Activated CD8-positive, alpha-beta T cell treated with anti-CD3 and anti-CD28 coated beads for 36 hours (primary cell): ENCODE results near the gene GARIN5B. TPM values are rescaled to one million over a fixed set of nuclear protein-coding genes. Genes with fewer than 3 reads are reported as not detected.
A peak's percentile ranks its signal among the peaks of the same experiment; 100 is the strongest.

Experiments
- ATAC-seq: fragments of 200-7000 bp; cut with Tn5 transposase; one replicate; pipeline ENCODE4 v1.10.0; 2021; ENCODE audit warnings: mild to moderate bottlenecking, moderate library complexity
- CTCF ChIA-PET: fragments of 350-600 bp; sonication (Branson Sonifier 250); formaldehyde crosslinking; loops from one replicate; lab custom pipeline; 2021; ENCODE audit warnings: antibody characterized with exemption; lab: Charles Lee
- POLR2A ChIA-PET: fragments of 350-600 bp; sonication (Branson Sonifier 250); formaldehyde crosslinking; loops from one replicate; lab custom pipeline; 2021; ENCODE audit warnings: antibody characterized with exemption; lab: Charles Lee
- DNase-seq: peaks from one replicate; pipeline ENCODE4 v3.0.0-alpha.2; 2020
- H3K27ac Mint-ChIP-seq: one replicate; pipeline ENCODE4 v1.8.0; 2021; ENCODE audit warnings: mild to moderate bottlenecking, mixed read lengths
- H3K27me3 Mint-ChIP-seq: one replicate; pipeline ENCODE4 v1.8.0; 2021; ENCODE audit warnings: mixed read lengths
- H3K36me3 Mint-ChIP-seq: one replicate; pipeline ENCODE4 v1.8.0; 2021; ENCODE audit warnings: low read depth, mixed read lengths
- H3K4me1 Mint-ChIP-seq: one replicate; pipeline ENCODE4 v1.8.0; 2021; ENCODE audit warnings: low read depth, mixed read lengths
- H3K4me3 Mint-ChIP-seq: one replicate; pipeline ENCODE4 v1.8.0; 2021; ENCODE audit warnings: mild to moderate bottlenecking, moderate library complexity, mixed read lengths
- H3K9me3 Mint-ChIP-seq: one replicate; pipeline ENCODE4 v1.8.0; 2021; ENCODE audit warnings: mixed read lengths
- CTCF ChIP-seq: fragments of 200-600 bp; IDR thresholded peaks from one replicate; pipeline ENCODE4 v1.8.0; 2022; ENCODE audit warnings: antibody characterized with exemption, mild to moderate bottlenecking
- intact Hi-C: fragments of 100-400 bp; cut with micrococcal nuclease; formaldehyde crosslinking; loops from one replicate; pipeline ENCODE4 v1.10.0; 2022
- total RNA-seq, 2 experiments: library from RNA; stranded (reverse); gene quantifications; one replicate each; pipeline ENCODE4 v1.2.3, GENCODE V29; 2021

Gene GARIN5B
- total RNA-seq, 2 experiments from 2014 or later: not detected

GRCh38 chr19:55391191-55391670, 28.2 kb upstream of the GARIN5B start:
- CTCF ChIA-PET: interaction anchor here (1.2 kb wide), 1 partner anchor 113 kb away, joined by 3 read pairs; no protein-coding TSS in a partner anchor

GRCh38 chr19:55390461-55390880, 27.4 kb upstream of the GARIN5B start:
- POLR2A ChIA-PET: interaction anchor here (0.7 to 10.2 kb wide), 9 partner anchors 9 to 232 kb away, joined by 3 to 217 read pairs (median 4); partner anchors contain the start of gene UBE2S
- H3K27me3 Mint-ChIP-seq: no peaks in the 10 kb centered on the region
- peak overlapping the region; percentile 46 for H3K27ac Mint-ChIP-seq
- H3K36me3 Mint-ChIP-seq: peaks cover 48% of the 10 kb centered on the region
- no peaks in the 10 kb centered on the region for H3K9me3 Mint-ChIP-seq
- H3K4me3 Mint-ChIP-seq: no peak overlapping the region
- CTCF ChIA-PET: interaction anchor here (1.2 kb wide), 1 partner anchor 113 kb away, joined by 3 read pairs; no protein-coding TSS in a partner anchor
- no peak for ATAC-seq
- no peak for TF ChIP-seq CTCF
- peaks cover 36% of the 10 kb centered on the region for H3K4me1 Mint-ChIP-seq
- intact Hi-C loops: no loop called here
- no peak for DNase-seq

More at GRCh38 chr19:55391191-55391670, 28.2 kb upstream of the GARIN5B start:
- DNase-seq (no peak), ATAC-seq (no peak)
- H3K27ac Mint-ChIP-seq: no peak overlapping the region
- no peak for TF ChIP-seq CTCF
- POLR2A ChIA-PET: interaction anchor here (1.2 to 10.2 kb wide), 5 partner anchors 8 to 213 kb away, joined by 3 to 217 read pairs (median 4); partner anchors contain the start of gene UBE2S
- H3K4me1 Mint-ChIP-seq: peaks cover 34% of the 10 kb centered on the region
- no peaks in the 10 kb centered on the region for H3K27me3 Mint-ChIP-seq
- no peaks in the 10 kb centered on the region for H3K9me3 Mint-ChIP-seq
- peaks cover 41% of the 10 kb centered on the region for H3K36me3 Mint-ChIP-seq
- intact Hi-C loops: no loop called here
- no peak overlapping the region for H3K4me3 Mint-ChIP-seq

GRCh38 chr19:55389386-55390317, 26.6 kb upstream of the GARIN5B start:
- ATAC-seq (no peak), DNase-seq (no peak)
- Mint-ChIP-seq H3K36me3 (peaks cover 48% of the 10 kb centered on the region), H3K4me3 (peak overlapping the region; percentile 29), H3K4me1 (peaks cover 36% of the 10 kb centered on the region), H3K27ac (peak overlapping the region; percentile 68), H3K9me3 (no peaks in the 10 kb centered on the region), H3K27me3 (no peaks in the 10 kb centered on the region)
- intact Hi-C loops: loop anchor here (5.0 kb wide), 1 partner anchor 132 kb away; the partner anchor contains the start of gene PPP6R1
- ChIA-PET POLR2A (interaction anchor here (0.7 to 10.2 kb wide), 13 partner anchors 10 to 233 kb away, joined by 3 to 217 read pairs (median 4); partner anchors contain the start of gene UBE2S), CTCF (no interaction called here)
- TF ChIP-seq CTCF: no peak

- peaks cover 40% of the 10 kb centered on the region for H3K4me1 Mint-ChIP-seq
- intact Hi-C loops: loop anchor here (5.0 kb wide), 1 partner anchor 131 kb away; the partner anchor contains the start of gene PPP6R1
- H3K9me3 Mint-ChIP-seq: no peaks in the 10 kb centered on the region
- no peak for TF ChIP-seq CTCF
- H3K36me3 Mint-ChIP-seq: peaks cover 48% of the 10 kb centered on the region
- ATAC-seq (no peak), DNase-seq (no peak)
- CTCF ChIA-PET: interaction anchor here (0.7 to 1.7 kb wide), 2 partner anchors 15 to 86 kb away, joined by 3 to 5 read pairs; no protein-coding TSS in a partner anchor
- H3K27ac Mint-ChIP-seq: peak overlapping the region; percentile 99
- peak overlapping the region; percentile 99 for H3K4me3 Mint-ChIP-seq
- POLR2A ChIA-PET: interaction anchor here (0.5 to 10.2 kb wide), 13 partner anchors 11 to 132 kb away, joined by 3 to 217 read pairs (median 5); partner anchors contain the start of genes HSPBP1, UBE2S and ZNF628
- H3K27me3 Mint-ChIP-seq: no peaks in the 10 kb centered on the region
These were observed 24.9 kb upstream of the GARIN5B start for GRCh38 chr19:55387736-55388497.
